NCI-H187 (cell line): Measurements from ENCODE around the gene DNAL4.

Experiments
- DNase-seq, 2 experiments: peaks; one replicate each; lab custom pipeline; 2025; lab: John Stamatoyannopoulos, UW

DNAL4 gene

DNA sequence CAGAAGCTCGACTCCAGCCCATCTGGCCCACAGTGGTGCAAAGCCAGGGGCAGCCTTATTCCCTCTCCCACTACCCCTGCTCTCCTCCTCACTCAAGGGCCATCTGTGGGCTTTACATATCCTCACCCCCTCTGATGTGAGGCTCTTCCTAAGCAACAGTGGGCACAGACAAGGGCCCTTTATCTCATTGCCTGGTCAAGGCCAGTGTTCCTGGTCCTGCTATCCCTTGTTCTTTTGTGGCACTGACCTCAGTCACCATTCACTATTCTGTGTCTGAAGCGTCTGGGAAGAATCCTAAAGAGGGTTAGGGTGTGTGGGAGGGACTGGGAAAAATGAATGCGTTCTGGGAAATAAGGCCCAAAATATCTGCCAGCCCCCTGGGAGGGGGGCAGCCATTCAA is 7.3 kb downstream of the DNAL4 start:
- DNase-seq, result no peak

DNA sequence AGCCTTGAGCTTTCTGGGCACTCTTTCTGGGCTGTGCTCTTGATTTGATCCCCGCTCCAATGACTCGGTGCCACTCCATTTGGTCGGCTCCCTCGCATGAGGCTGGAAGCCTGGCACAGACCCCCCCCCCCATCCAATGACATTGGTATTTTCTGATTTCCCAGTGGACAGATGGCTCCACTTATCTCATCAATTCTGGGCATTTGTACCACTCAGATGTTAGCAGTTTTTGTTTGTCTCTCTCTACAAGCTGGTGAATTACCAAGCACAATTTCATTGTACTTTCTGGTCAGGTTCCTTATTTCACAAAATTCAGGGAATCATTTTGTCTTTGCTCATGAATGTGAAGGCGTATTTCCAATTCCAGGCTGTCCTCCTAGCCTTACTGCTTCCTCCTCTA is 9.1 kb downstream of the DNAL4 start:
- DNase-seq, result no peak

DNA sequence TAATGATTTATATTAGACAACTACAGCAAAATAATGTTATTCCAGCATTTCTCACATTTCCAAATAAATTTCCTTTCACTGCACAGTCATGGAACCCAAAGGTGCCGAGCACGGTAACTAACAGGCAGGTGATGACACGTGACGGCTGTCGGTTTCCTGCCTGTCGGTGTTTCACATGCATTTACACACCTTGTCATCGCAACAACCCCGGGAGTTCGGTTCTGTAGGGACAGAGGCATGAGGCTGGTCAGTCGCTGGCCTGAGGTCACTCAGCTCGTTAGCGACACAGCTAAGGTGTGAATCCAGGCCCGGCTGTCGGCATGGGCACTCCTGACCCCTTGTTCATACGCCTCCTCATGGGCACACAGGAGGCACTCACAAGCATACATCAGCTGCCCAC is 9.9 kb downstream of the DNAL4 start:
- DNase-seq, result no peak

DNA sequence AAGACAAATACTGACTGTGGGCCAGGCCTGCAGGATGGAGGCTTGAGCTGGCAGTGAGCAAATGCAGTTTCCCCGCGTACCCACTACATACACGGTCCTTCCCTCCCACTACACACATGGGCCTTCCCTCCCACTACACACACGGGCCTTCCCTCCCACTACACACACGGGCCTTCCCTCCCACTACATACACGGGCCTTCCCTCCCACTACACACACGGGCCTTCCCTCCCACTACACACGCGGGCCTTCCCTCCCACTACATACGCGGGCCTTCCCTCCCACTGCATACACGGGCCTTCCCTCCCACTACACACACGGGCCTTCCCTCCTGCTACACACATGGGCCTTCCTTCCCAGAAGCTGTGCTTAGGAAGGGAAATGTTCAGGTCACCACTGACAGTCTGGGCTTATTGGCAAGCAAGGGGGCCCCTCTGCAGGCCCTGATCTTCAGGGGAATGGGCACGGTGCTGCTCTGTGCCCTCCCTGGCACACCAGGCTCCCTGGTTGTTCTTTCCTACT is 10.8 kb downstream of the DNAL4 start:
- DNase-seq, result no peak

DNA sequence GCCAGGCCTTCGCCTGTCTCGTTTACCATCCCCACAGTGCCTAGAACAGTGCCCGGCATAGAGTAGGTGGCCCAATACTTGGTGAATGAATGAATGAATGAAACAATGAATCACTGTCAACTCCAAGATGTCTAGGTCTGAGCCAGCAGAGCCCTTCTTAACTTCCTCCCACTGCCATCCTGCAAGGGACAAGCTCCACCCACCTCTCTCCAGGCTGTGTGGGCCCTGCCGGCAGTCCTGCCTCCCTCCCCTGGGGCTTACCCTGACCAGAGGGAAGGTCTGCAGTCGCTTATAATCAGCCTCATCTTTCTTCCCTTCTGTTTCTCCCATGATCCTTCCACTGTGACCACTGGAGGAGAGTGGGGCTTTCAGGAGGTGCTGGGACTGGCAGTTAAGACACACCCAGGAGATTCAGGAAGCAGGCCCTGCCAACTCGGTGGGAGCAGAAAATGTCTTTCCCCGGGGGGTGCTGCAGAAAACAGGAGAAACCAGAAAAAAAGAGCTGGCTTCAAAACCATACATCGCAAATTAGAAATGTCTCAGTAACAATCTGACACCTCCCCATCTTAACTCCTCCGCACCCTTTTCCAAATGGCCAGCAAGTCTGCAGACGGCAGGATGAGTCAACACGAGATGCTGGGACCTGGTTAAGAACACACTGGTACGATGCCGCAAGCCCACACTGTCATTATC is 11.4 kb downstream of the DNAL4 start:
- no peak for DNase-seq

DNA sequence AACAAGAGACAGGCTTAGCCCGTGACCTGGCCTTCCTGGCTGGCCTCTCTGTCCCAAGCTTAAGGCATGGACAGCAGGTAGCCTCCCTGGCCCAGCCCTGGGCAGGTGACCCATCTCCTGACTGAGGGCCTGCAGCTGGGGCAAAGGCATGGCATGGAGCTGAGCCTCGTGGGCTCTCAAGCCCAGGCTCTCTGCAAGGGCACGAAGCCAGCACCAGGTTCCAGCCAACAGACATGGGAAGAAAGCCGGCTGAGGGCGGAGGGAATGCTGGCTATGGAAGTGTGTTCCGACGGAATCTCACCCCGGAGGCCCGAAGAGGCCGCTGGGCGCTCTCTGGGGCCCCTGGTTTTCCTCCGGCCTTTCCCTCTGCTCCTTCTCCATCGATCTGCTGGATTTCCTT is 12.9 kb downstream of the DNAL4 start:
- DNase-seq, result no peak

DNA sequence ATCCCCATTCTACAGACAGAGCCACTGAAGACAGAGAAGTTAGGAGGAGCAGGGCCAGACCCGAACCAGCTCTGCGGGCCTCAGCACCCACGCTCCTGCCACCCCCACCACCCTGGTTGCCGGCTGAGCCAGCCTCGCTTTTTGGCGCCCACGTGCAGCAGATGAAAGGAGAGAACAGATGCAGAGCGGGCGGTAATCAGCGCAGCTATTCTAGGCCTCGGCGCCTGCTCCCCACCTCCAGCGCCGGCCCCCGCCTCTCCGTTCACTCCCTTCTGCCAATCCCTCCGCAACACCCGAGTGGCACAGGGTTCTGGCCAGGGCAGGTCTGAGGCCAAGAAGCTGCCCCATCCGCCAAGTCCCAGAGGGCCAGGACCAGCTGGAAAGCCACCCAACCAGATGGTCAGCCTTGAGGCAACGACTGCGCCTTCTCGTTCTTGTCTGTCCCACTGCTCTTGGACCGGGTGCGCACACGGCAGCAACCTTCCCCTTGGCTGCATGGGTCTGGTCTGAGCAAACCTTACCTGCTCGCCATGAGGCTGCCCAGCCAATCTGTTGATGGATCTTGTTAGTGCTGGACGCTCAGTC is 16.8 kb downstream of the DNAL4 start:
- DNase-seq, result no peak

DNA sequence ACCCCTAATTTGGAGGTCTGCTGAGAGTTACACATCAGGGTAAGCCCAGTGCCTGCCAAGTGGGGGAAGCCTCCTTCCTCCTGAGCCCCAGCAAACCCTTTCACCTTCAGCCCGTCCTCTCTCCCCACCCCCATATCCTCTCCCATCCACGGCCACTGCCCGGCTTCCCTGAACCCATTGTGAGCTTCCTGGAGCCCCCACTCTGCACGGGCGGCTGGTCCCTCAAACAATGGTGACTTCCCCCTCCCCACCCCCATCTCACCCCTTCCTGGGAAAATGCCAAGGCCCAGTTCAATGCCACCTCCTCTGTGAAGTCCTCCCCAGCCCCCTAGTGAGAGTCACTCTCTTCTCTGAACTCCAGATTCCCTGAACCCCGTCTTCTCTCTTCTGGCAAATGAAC is 17.9 kb downstream of the DNAL4 start:
- no peak for DNase-seq

DNA sequence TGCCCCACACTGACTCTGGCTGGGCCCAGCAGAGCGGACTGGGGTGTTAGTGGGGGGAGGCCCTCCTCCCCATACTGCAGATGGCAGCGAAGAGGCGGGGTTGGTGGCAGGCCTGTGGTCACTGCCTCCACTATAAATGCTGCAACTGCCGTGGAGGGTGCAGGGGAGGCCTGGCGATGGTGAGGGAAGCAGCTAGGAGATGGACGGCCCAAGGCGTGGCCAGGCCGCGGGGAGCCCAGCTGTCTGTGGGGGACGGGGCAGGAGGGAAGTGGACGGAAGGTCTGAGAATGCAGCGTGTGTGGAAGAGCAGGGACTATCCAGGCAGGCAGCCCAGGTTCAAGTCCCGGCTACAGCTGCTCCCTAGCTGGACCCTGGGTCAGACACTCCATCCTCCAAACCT is 18.3 kb downstream of the DNAL4 start:
- no peak for DNase-seq

DNA sequence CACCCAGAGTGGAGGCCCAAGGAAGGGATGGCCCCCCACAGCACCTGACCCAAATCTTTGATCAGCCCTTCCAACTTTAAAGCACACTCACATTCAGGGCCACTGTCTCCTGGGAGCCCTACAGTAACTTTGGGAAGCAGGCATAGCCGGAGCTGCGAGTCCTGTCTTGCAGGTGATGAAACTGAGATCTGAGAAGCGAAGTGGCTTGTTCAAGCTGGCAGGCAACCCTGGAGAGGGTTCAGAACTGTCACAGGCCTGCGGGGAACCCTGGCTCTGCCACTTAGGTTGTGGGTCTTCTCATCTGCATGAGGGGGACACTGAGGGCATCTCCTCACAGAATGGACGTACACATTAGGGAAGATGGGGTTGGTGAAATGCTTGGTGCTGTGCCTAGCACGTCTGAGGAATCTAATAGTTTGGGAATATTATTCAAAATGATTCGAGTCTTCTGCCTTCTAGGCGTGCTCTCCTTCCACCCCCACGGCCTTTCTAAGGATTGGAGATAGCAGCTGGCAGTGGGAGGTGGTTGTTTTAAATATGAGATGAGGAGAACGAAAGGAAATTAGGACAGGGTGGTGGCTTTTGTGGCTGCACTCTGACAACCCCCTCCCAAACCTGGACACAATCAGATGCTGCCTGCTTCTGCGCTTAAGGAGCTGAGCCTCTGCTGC is 19.3 kb downstream of the DNAL4 start:
- DNase-seq, result no peak

DNA sequence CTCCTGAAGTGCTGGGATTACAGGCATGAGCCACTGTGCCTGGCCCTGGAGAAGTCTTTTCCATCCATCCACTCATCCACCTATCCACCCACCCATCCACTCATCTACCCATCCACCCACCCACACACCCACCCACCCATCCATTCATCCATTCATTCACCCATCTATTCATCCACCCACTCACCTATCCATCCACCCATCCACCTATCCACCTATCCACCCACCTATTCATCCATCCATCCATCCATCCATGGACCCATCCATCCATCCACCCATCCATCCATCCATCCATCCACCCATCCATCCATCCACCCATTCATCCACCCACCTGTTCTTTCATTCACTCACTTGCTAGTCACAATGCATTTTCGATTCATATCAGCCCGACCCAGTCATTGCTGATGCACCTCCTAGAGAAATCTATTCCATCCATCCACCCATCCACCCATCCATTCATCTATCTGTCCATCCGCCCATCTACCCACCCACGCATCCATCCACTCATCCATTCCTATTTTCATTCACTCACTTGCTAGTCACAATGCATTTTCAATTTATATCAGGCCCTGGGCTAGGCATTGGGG is 20.5 kb downstream of the DNAL4 start:
- DNase-seq, result no peak

DNA sequence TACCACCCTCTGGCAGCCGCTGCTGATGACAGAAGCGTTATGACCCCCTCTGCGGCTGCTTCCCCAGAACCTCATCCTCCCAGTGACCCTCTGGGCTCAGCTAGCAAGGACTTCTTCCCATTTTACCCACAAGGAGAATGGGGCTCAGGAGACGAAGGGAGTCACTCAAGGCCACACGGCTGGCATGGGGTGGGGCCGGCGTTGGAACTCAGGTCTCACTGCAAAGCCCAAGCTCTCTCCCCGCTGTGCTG is 21.4 kb downstream of the DNAL4 start:
- DNase-seq, result no peak

DNA sequence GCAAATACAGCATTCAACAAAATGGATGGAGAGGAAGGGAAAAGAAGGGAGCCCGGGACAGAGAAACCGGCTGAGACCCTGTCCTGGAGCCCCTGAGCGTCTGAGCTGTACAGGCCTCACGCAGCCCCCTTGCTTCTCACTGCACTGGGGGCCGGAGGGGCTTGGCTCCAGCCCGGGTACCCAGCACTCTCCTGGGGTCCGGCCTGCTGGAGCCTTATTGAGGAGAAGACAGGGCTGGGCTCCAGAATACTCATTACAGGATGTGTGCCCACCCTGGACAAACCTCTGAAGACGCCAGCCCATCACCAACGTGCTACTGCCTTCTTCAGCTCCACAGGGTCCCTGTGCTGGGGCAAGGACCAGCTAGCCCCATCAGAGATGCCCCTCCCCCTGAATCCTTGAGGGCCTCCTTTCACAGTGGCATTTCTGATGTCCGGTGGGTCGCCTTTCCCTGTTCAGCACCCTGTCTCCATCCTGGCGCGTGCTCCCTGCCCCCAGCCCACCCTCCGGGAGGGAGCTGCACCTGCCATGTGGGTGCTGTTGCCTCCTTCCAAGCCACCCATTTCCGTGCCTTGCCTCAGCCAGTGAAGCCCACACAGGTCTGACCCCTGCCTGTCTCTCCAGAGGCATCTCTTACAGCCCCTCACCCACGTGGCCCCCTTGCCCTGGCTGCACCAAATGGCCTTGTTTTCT is 23.5 kb downstream of the DNAL4 start:
- no peak for DNase-seq

DNA sequence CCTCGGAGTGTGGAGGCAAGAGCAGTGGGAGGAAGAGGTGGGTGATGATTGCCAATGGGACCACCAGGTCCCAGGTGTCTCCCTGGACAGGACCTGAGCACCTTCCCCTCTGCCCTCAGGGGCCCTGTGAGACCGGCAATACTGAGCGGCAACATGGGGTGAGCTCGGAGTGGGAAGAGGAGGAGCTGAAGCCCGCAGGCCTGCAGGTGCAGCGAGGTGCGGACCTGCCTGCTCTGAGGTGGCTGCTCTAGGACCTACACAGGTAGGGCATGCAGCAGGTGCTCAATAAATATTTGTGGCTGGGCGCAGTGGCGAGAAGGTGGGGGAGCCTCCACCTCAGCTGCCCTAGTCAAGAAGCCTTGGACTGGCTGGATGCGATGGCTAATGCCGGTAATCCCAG is 25.9 kb downstream of the DNAL4 start:
- DNase-seq, result no peak

DNA sequence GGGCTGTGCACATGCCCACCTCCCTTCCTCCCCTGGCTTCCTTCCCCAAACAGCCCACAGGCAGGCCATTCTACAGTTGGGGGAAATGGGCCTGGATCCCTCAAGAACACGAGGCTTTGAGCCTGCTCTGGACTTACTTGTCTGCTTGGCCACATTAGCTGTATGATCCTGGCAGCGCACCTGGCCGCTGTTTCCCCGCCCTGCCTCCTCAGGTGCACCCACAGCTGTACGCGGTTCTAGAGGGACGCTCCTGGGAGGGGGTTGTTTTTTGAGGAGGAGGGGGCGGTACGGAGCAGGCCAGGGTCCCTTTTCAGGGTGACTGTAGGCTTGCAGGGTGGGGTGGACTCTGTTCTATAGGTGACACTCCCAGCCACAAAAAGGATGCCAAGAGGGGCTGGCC is 26.6 kb downstream of the DNAL4 start:
- no peak for DNase-seq

DNA sequence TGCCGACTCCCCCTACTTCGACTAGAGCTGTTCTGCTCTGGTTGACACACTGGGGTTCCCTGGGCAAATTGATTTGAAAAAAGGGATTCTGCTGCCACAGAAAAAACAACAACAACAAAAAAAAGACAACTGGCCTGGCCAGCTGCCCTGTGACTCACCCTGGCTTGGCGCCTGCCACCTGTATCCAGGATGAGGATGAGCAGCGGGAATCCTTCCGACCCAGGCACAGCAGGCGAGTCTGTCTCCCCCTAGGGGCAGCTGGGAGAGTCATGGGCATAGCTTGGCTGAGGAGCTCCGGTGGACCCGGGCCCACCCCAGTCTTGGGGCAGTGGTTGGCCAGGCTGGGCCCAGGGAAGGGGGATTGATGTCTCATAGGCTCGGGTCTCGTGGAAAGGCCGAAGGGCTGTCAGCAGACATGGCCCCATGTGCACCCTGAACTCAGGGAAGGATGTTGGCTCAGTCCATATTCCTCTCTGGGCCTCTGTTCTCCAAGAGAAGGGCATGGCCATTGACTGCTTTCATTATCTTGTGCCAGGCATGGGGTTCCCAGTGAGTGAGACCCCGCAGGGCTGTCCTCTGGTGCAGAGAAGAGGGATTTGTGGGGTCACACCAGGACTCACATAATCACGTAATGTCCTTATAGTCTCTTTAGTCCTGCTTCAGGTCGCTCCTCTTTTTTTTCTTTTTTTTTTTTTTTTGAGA is 27.7 kb downstream of the DNAL4 start:
- DNase-seq, result no peak

DNA sequence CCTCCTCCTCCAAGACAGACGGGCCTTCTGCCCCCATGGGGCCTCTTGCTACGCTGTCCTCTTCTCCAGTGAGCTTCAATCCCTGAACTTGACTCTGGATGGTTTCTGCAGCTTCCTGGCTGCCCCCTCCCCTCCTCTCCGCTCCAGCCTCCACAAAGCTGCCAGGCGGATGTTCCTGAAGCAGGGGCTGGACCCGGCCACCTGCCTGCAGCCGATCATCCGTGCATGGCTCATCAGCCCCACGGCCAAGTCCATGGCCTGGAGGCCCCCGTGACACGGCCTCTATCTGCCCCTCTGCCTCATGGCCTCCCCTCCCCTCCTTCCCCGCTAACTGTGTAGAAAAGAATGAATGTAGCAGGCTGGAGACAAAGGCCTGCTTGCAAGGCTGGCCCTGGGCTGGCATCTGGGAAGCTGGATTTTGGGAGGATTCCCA is 31.4 kb downstream of the DNAL4 start:
- DNase-seq, result no peak

DNA sequence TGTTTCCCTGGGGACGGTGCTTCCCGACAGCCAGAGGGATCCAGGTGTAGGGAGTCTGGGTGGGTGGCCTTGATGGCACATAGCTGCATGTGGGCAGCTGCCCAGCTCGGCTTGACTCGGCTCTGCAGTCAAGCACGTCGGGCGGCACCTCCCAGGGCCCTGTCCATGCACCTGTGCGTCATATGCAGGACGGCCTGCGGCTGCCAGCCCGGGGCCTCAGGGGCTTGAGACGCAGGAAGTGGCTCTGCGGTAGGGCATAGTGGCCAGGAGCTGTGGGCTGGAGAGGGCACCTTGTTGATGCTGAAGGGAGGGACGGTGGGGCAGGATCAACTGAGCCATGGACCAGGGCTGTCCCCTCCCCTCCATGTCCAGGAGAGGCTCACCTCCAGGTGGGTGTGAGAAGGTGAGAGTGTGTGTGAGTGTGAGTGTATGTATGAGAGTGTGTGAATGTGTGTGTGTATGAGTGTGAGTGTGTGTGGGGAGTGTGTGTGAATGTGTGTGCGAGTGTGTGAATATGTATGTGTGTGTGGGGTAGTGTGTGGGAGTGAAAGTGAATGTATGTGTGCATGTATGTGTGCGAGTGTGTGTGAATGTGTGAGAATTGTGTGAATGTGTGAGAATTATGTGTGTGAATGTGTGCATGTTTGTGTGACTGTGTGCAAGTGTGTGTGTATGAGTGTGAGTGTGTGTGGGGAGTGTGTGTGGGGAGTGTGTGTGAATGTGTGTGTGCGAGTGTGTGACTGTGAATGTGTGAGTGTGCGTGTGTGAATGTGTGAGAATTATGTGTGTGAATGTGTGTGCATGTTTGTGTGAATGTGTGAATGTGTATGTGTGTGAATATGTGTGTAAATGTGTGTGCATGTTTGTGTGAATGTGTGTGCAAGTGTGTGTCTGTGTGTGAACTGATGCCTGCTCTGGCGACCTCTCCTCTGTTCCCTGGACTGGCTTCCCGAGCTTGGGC is 32.5 kb downstream of the DNAL4 start:
- no peak for DNase-seq

DNA sequence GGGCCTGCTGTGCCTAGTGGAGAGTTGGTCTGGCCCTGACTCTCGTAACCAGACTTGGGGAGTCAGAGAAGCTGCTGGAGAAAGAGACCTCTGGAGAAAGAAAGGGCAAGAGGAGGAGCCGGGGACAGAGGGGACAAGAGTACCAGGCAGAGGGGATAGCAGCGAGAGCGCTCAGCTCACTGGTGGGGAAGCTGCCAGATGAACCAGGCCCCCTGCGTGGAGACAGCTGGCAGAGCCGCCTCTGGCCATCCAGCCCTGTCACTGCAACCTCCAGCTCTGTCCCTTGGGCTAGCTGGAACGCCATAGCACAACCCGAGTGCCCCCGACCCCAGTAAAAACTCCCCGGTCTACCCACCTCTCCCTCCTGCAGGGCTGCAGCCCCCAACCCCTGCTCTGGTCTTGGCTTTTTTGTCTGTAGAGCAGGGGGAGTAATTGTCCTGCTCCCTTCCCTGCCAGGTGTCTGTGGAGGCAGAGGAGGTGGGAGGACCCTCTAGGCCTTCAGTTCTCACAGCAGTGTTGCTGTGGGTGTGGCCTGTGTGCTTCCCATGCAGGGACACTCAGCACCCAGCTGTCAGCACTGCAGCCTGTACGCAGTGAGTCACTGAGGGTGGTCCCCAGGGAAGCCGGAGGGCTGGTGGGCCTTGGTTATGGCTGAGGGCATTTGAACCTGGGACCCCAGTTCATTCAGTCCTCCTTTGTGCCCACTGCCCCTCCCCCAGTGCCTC is 33.3 kb downstream of the DNAL4 start:
- no peak for DNase-seq

DNA sequence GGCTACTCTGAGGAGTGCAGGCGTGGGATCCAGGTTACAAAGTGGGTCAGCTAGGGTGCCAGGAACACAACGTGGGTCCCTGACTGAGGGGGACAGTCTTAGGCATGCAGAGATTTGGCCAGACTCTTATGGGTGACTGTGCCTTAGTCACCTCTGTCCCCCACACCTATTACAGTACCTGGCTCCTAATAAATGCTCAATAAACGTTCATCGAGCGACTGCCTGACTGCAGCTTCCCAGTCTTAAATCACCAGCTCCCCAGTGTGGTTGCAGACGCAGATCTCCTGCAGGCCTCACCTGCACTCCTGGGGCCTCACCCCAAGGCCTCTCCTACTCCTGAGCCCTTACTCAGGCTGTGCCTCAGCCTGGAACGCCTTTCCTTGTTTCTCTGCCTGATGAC is 34.9 kb downstream of the DNAL4 start:
- no peak for DNase-seq
